NCI-H2196 (cell line): Measurements from ENCODE around the gene KRTAP4-1.
"Not testable (repeated sequence)": the region's sequence is repeated elsewhere in the genome, so short reads cannot be mapped to it uniquely, and the experiment has no call there.

Experiments
- DNase-seq: peaks from one replicate; lab custom pipeline; 2025; ENCODE audit not compliant: unreplicated experiment; lab: John Stamatoyannopoulos, UW

Gene KRTAP4-1

DNA sequence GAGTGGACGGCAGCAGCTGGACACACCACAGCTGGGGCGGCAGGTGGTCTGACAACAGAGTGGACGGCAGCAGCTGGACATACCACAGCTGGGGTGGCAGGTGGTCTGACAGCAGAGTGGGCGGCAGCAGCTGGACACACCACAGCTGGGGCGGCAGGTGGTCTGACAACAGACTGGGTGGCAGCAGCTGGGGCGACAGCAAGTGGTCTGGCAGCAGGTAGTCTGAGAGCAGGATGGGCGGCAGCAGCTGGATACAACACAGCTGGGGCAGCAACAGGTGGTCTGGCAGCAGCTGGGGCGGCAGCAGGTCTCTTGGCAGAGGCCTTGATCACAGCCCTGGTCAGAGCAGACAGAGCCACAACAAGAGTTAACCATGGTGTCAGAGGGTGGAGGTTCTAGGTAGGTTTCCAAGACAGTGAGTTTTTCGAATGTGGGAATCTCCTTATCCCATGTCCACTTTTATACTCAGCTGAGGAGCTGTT lies at the start of gene KRTAP4-1:
Gene KRTAP4-1 (minus strand): TSS at position 432 of the 482 bp plus-strand sequence. CDS start 57 bp downstream, at position 375.
- no peak for DNase-seq

DNA sequence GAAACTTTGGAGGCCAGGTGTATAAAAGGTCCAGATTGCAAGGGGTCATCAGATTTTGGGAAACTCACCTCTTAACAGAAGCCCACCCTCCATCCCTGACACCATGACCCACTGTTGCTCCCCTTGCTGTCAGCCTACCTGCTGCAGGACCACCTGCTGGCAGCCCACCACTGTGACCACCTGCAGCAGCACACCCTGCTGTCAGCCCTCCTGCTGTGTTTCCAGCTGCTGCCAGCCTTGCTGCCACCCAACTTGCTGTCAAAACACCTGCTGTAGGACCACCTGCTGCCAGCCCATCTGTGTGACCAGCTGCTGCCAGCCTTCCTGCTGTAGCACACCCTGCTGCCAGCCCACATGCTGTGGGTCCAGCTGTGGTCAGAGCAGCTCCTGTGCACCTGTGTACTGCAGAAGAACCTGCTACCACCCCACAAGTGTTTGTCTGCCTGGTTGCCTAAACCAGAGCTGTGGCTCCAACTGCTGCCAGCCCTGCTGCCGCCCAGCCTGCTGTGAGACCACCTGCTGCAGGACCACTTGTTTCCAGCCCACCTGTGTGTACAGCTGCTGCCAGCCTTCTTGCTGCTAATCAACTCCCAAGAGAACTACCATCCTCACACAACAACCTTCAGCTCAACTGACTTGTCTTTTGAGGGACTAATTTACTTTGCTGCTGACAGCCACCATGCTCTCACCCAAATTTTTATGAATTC lies 47.8 kb upstream of the KRTAP4-1 start, which contains the start of gene KRTAP9-3:
Gene KRTAP9-3 (plus strand): TSS at position 51 of the 707 bp plus-strand sequence. CDS start 53 bp downstream, at position 104.
- not testable (repeated sequence) for DNase-seq

DNA sequence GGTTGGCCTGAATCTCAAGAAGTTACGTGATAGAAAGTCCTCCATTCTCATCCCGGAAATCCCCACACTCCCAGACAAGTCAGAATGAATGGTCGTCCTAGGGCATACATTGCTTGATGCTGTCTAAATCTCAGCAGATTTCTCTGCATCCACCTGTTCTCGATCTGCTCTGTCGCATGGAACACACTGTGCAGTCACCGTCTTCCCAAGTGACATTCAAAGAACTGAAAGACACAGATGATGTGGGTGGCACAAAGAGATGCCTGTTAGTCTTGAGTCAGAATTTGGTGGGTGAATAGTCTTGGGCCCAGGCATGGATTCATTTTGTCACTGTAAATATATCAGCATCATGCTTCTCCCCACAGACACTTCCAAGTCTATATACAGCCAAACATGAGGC lies 47.0 kb upstream of the KRTAP4-1 start:
- DNase-seq = no peak

DNA sequence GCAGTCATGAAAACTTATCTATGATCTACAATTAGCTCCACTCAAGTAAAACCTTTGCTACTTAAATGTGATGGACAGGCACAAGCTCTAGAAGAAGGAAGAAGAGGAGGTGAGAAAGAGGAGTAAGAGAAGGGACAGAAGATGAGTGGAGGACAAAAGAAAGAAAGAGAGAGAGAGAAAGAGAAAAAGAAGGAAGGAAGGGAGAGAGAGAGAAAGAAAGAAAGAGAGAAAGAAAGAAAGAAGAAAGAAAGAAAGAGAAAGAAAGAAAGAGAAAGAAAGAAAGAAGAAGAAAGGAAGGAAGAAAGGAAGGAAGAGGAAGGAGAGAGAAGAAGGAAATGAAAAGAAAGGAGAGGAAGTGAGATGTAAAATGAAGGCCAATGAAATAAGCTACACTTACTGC lies 45.4 kb upstream of the KRTAP4-1 start:
- DNase-seq = no peak

DNA sequence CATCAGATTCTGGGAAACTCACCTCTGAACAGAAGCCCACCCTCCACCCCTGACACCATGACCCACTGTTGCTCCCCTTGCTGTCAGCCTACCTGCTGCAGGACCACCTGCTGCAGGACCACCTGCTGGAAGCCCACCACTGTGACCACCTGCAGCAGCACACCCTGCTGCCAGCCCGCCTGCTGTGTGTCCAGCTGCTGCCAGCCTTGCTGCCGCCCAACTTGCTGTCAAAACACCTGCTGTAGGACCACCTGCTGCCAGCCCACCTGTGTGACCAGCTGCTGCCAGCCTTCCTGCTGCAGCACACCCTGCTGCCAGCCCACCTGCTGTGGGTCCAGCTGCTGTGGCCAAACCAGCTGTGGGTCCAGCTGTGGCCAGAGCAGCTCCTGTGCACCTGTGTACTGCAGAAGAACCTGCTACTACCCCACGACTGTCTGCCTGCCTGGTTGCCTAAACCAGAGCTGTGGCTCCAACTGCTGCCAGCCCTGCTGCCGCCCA lies 41.9 kb upstream of the KRTAP4-1 start, which contains the start of gene KRTAP9-2:
Gene KRTAP9-2 (plus strand): TSS at position 51 of the 498 bp plus-strand sequence. CDS start 7 bp downstream, at position 58.
- not testable (repeated sequence) for DNase-seq

DNA sequence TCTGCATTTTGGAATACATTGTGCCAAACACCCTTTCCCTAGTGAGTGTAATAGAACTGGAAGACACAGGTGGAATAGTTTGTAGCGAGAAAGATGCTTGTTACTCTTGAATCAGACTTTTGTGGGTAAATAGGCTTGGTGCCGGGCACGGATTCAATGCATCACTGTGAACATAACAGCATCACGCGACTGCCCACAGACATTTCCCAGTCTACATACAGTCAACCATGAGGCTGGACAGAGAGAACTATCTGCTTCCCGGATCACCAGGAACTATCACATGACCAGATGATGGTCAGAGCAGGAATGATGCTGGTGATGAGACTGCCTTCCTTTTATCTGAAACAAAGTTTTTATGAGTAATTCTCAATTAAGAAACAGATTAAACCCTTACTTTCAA lies 41.3 kb upstream of the KRTAP4-1 start:
- DNase-seq = no peak

DNA sequence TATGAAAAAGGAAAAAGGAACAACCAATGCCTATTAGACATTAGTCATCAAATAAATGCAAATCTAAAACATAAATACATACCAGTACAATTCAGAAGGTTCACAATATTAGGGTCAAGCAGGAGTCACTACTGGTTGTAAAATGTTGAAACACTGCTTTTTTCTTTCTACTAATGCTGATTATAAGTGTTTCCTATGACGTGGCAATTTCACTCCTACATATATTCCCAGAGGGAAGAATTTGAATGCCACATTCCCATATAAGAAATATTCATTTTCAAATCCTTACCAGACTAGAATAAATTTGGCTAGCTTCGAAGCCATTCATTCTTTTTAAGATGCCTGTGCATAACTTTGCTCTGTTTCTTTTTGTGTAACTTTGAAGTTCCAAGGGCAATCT lies 39.1 kb upstream of the KRTAP4-1 start:
- DNase-seq = no peak

DNA sequence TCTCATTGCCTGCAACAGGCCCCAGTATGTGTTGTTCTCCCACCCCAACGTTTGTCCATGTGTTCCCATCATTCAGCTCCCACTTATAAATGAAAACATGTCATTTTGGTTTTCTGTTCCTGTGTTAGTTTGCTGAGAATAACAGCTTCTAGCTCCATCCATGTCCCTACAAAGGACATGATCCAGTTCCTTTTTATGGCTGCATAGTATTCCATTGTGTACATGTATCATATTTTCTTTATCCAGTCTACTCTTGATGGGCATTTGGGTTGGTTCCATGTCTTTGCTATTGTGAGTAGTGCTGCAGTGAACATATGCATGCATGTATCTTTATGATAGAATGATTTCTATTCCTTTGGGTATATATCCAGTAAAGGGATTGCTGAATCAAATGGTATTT lies 31.0 kb upstream of the KRTAP4-1 start:
- no peak for DNase-seq

DNA sequence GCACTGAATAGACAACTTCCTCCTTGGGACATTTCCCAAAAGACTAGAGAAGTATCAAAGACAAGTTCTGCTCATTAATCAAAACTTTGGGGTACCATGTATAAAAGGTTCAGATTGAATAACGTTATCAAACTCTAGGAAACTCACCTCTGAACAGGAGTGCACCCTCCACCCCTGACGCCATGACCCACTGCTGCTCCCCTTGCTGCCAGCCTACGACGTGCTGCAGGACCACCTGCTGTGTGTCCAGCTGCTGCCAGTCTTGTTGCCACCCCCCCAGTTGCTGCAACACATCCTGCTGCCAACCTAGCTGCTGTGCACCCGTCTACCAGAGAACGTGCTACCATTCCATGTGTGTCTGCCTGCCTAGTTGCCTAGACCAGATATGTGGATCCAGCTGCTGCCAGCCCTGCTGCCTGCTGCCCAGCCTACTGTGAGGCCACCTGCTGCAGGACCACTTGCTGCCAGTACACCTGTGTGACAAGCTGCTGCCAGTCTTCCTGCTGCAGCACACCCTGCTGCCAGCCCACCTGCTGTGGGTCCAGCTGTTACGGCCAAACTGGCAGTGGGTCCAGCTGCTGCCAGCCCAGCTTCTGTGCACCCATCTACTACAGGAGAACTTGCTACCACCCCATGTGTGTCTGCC lies 27.9 kb upstream of the KRTAP4-1 start:
- peak; percentile 61 for DNase-seq

DNA sequence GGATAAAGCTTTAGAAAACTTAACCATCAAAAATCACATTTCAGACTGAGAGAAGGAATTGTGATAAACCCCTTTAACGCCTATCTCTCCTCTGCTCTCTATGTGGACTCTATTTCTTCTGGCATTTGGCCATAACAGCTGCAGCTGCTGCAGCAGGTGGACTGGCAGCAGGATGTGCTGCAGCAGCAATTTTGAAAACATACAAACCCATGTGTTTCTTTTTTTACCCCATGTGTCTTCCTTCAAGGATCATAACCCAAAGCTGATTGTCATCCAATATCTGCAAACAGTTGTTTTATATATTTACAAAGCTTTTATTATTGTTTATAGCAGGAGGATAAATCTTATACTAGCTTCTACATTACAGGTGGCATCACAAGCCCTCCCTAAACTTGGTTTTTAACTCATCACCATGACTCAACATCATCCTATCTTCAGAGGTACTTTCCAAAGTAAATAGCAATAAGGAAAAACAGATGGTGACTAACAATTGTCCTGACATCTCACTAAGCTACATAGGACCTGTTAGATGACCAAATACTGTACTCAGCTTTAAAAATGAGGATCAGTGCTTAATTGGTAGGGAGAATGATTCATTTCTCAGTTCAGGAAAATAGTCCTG lies 27.2 kb upstream of the KRTAP4-1 start:
- peak; percentile 56 for DNase-seq

DNA sequence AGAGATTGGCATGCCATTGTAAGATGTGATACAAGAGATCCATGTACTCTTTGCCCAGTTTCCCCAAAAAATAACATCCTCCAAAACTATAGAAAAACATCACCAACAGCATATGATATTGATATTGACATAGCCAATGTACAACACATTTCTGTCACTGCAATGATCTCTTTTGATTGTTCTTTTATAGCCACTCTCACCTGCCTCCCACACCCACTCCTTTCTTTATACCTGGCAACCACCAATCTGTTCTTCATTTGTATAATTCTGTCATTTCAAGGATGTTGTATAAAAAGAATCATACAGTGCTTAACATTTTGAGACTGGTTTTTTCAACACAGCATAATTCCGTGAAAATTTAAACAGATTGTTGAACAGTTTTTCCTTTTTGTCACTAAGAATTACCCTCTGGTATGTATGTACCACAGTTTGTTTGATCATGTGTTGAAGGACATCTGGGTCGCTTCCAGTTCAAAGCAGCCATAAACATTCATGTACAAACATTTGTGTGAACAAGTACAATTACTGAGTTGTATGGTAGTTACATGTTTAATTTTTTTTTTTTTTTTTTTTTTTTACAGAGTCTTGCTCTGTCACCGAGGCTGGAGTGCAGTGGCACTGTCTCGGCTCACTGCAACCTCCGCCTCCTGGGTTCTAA lies 14.8 kb upstream of the KRTAP4-1 start:
- DNase-seq = no peak

DNA sequence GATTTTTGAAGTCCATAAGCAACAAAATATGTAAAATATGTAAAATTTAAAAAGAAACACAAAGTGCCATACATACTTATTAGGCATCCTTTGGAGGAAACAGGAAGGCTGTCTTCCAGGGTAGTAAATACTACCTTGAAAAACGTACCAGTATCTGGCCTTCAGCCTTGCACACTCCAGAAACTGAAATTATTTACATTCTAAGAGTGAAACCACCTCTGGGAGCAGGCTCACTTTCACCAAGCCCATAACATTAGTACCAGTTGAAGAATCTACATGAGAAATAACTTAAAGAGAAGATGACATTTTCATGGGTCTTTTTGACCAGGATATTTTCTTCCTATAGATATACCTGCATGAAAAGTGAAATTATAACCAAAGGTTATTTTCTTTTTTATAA lies 11.4 kb upstream of the KRTAP4-1 start:
- DNase-seq = no peak

DNA sequence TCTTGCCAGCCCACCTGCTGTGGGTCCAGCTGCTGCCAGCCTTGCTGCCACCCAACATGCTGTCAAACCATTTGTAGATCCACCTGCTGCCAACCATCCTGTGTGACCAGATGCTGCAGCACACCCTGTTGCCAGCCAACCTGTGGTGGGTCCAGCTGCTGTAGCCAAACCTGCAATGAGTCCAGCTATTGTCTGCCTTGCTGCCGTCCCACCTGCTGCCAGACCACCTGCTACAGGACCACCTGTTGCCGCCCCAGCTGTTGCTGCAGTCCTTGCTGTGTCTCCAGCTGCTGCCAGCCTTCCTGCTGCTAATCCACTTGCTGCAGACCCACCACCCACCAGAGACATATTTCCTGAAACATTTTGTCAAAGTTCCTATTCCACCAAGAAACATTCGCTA lies 5.6 kb upstream of the KRTAP4-1 start:
- DNase-seq = no peak

DNA sequence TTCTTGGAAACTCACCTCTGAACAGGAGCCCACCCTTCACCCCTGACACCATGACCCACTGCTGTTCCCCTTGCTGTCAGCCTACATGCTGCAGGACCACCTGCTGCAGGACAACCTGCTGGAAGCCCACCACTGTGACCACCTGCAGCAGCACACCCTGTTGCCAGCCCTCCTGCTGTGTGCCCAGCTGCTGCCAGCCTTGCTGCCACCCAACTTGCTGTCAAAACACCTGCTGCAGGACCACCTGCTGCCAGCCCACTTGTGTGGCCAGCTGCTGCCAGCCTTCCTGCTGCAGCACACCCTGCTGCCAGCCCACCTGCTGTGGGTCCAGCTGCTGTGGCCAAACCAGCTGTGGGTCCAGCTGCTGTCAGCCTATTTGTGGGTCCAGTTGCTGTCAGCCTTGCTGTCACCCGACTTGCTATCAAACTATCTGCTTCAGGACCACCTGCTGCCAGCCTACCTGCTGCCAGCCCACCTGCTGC lies 5.2 kb upstream of the KRTAP4-1 start, which contains the start of gene KRTAP9-1:
Gene KRTAP9-1 (plus strand): TSS at position 51 of the 482 bp plus-strand sequence. CDS start 0 bp downstream, at position 51.
- DNase-seq = not testable (repeated sequence)

DNA sequence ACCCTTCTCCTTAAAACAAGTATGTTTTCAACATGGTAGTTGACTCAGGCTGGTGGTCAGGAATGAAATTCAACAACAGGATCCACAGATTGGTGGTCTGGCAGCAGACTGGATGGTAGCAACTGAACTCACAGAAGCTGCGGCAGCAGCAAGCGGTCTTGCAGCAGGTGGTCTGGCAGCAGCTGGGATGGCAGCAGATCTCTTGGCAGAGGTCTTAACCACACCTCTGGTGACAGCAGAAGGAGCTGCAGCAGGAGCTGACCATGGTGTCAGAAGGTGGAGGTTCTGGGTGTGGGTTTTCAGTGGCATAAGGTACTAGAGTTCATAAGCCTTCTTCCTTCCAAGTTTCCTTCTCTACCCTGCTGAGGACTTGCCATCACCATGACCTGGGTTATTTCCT lies 2.2 kb upstream of the KRTAP4-1 start:
- DNase-seq = no peak

DNA sequence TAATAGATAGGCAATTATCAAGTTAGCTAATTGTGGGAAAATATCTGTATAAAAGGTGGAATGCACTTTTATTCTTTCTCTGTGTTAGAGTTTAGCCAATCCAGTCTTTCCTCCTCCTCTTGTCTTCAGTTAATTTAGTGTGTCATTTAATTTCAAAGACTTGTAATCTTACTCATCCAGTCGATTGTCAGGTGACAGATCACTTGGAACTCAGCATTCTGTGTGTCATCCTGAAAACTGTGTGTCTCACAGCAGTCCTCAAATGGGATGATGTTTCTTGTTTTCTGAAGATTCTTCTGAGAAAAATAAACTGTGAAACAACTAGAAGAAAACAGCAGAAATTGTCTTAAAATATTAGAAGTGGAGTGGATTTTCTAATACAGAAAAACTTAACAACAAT lies 290 bp upstream of the KRTAP4-1 start:
- DNase-seq = no peak

DNA sequence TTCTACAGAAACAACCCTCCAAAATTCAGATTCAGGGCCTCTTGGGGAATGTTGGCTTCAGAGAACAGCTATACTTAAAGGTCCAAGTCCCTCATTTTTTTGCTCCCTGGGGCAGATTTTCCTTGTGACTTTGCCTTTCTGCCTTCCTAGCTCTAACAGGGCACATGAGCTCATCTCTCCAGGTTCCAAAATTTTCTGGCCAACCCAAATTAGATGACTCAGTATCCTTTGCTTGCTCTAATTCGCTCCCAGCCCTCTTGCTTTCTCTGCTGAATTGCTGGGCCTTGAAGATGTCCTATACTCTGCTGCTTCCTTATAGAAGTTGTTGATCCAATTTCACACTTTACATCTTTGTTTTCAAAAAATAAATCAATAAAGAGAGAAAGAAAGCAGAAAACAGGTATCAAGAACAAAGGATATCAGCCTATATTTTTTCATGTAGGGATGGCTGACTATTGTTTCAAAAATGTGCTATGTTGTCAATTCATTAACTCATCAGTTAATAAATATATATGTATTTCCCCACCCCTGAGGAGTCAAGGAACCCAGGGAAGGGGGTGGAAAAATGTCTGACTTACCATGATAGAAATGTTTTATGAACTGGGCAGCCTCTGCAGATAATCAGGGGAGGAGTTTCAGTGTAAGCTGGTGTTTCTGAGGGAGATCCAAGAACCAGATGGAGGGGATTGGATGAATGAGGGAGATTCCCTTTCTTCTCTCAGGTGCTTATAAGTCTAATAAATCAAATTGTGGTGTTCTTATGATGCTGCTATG lies 5.7 kb downstream of the KRTAP4-1 start:
- DNase-seq = no peak

DNA sequence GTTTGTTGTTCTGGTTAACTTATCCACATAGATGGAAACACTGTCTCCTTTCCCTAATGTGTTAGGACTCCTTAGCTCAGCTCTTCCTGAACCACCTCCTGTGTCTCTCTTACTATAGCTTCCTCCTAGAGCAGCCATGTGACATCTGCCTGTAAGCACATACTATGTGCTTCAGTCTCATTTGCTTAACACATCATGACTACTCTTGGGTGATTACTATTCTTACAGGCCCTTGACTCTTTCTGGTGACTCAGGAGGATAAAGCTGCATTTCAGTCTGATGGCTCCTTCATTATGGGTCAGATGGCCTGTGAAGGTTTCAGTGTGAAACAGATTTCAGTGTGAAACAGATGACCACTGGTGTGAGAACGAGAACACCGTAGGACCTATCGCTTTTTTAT lies 6.4 kb downstream of the KRTAP4-1 start:
- no peak for DNase-seq

DNA sequence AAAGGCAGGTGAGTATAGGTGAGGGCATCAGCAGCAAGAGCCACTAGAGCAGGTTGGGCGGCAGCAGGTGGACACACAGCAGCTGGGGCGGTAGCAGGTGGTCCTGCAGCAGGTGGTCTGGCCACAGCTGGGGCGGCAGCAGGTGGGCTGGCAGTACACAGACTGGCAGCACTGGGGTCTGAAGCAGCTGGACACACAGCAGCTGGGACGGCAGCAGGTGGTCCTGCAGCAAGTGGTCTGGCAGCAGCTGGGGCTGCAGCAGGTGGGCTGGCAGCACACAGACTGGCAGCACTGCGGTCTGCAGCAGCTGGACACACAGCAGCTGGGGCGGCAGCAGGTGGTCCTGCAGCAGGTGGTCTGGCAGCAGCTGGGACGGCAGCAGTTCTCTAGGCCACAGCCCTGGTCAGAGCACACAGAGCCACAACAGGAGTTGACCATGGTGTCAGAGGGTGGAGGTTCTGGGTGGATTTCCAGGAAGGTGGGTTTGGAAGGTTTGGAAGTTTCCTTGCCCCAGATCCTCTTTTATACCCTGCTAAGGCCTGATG lies 6.9 kb downstream of the KRTAP4-1 start, which contains the start of gene KRTAP4-2:
Gene KRTAP4-2 (minus strand): TSS at position 495 of the 545 bp plus-strand sequence. CDS start 57 bp downstream, at position 438.
- no peak for DNase-seq
